ENCODE results near the gene C6.
A peak's percentile ranks its signal among the peaks of the same experiment; 100 is the strongest.
"Not testable (repeated sequence)": the region's sequence is repeated elsewhere in the genome, so short reads cannot be mapped to it uniquely, and the experiment has no call there.

C6 gene

DNA sequence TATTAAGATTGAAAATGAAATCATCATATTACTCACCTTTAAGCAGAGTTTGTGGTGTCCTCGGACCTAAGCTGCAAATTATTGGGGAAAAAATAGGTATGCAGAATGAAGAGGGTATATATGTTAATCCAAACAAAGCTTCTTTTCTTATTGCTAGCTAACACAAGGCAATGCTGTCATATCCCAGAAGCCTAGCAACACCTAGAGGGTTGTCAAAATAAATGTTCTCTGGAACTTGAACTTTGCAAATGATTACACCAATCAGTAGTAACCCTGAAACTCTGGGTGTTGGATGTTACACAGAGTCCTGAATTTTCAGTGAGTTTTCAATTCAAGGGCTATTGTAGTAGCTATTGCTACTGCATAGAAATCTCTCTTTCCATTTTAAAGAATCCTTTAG lies at the start of gene C6:
Gene C6 (minus strand): TSS at position 193 of the 400 bp plus-strand sequence. CDS start 10,302 bp downstream, outside the sequence.
- no peak for DNase-seq

GRCh38 chr5:41256400-41256799 lies 43.1 kb upstream of the C6 start:
- no peak for DNase-seq

DNA sequence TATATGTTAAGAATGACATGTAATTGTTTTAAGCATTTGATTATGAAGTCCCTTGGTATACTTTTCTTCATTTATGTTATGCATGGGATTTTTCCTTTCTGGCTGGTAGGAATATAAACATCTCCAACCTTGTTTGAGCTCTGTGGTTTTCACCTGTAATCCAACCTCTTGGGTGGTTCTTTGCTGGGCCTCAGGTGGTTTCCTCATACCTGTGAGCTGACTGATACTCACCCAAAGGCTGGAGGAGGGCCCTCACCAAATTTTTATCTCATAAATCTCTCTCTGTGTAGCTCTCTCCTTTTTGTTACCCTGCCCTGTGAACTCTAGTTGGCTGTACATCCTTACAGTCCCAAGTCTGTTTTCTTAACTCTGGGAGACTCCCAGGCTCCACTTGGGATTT lies 39.8 kb upstream of the C6 start:
- no peak for DNase-seq

GRCh38 chr5:41252036-41252435 lies 38.7 kb upstream of the C6 start:
- no peak for DNase-seq

DNA sequence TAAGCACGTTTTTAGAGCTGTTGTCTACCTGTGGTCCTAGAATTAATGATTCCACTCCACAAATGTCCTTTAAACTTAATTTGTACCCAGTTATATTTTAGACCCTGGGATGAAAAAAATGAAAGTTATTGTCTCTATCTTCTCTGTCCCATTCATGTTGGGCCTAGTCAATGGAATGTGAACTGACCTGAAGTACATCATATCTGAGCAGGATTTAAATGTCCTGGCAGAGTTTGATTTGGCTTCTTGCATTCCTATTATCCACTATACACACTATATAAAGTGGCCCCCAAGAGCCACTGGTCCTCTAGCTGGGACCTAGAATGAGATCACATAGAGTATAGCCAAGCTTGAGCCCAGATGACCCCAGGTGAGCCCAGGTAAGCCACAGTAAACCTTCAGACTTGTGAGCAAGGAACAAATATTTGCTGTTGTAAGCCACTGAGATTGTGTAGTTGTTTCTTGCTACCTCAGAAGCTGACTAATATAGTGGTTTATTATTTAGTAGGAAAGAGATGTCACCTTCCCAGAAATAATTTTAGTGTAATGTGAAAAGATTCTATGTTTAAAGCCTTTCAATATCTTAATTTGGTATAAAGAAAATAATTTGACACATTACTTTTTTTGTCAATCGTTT lies 37.1 kb upstream of the C6 start:
- DNase-seq: no peak

GRCh38 chr5:41247135-41247534 lies 33.8 kb upstream of the C6 start:
- no peak for DNase-seq

DNA sequence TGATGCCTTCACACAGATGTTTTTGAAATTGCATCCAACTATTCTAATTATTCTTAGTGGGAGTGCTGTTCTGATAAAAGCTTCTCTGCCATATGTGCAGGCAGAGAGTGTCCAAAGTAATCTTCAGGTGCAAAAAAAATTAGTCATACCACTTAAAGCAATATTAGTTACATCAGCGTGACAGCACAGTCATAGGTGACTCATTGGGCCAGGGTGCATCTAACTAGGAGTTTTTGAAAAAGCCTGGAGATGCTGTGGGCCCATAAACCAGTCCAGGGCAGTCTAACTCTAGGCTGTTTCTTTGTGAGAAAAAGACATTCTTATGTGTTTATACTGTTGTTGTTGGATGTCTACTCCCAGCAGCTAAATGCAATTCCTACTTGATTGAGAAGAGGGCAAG lies 33.0 kb upstream of the C6 start:
- DNase-seq: peak; percentile 31

- DNase-seq: no peak
Measured at GRCh38 chr5:41243558-41243957, 30.2 kb upstream of the C6 start.

DNA sequence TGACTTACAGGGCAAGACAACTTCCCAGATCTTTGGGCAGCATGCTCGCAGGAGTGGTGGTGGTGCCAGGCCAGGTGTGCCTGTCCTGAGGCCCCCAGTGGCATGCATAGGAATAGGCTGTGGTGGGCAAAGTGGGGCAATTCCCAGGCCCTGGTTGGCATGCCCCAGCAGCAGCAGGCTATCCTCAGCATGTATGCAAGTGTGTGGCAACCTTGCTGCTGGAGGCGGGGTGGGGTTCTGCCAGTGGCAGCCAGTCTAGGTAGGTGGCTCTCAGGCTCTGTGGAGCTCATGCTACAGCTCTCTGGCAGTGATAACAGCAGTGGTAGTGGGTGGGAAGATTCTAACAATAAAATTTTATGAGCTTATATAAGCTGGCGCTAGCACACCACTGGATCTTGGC lies 27.7 kb upstream of the C6 start:
- no peak for DNase-seq

- no peak for DNase-seq
Measured at GRCh38 chr5:41240390-41240789, 27.1 kb upstream of the C6 start.

DNA sequence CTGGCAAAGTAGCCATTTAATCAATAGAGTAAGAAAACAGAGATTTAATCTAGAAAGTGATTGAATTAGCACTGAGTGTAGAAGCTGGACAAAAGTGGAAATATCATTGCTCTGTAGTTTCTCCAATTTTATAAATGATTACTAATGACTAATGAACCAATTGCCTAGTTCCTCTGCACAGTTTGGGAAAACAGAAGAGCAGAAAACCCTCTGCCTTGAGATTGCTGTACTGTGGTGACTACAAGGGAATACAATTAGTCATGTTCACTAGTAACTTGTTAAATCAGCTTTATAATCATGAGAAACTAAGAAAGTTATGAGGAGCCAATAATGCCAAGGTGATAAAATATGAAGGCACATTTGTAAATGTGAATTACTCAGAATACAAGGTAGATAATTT lies 21.1 kb upstream of the C6 start:
- no peak for DNase-seq

DNA sequence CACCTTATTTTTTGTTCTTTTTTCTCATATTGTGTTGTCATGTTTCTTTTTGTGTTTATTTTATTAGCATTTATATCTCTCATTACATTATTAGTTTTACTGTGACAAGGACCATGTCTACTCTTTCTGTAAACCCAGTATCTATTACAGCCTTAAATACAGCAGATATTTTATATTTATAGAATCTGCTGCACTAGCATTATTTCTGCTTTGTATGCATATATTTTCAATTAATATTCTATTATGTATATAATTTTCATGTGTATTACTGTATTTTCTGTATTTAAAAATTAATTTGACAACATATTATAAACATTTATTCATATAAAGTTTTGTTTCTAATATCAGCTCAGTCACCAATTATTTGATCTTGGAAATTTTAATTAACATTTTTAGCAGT lies 19.5 kb upstream of the C6 start:
- DNase-seq: no peak

- not testable (repeated sequence) for DNase-seq
Measured at GRCh38 chr5:41230276-41230675, 16.9 kb upstream of the C6 start.

GRCh38 chr5:41223962-41224361 lies 10.6 kb upstream of the C6 start:
- no peak for DNase-seq

GRCh38 chr5:41219658-41220269 lies 6.4 kb upstream of the C6 start:
- no peak for DNase-seq

DNA sequence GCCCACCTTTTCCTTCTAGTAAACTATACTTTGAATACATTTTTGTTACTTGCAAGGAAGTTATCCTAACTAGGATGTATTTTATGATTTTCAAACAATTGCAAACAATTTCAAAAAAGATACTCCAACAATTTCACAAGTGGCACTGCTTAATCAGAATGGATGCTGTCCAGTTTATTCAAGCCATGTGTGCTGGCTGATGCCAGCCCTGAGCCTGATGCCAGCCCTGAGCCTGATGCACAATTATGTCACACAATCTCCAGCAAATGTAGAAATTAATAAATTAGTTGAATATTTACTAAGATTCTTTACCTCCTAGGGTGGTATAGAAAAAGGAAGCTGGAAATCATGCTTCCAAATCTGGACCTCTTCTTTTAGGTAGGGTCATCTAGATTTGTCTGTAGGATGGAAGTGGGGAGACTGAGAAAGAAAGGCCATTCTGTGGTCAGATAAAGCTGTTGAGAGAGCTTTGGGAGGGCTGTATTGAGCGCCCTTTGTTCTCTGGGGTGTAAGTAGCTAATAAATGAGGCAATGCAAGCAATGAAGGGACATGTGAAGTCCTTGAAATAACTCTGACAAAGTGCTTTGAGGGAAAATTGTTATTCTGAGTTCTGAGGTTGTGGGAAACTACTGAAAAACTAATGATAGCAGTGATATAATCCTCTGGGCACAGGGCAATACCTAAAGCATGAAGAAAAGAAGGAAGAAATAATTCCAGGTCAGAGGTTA lies 5.8 kb upstream of the C6 start:
- DNase-seq: no peak

GRCh38 chr5:41214182-41214581 lies 850 bp upstream of the C6 start:
- DNase-seq: no peak

DNA sequence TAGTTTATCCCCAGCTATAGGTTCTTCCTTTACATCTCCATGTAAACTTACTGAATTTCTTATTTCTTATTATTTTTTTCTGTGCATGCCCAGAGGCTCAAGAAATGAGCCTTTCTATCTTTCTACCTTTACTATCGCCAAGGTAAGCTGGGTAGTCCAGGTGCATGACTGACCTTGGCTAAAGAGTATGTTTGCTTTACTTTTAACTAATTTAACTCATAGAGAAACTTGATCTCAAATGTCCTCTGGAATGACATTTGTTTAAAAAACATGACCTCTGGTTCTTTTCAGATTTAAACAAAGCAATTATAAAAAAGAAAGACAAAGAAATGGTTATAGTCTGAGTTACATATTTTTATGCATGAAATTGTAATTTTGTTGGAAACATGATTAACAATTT lies 397 bp downstream of the C6 start:
- DNase-seq: no peak

DNA sequence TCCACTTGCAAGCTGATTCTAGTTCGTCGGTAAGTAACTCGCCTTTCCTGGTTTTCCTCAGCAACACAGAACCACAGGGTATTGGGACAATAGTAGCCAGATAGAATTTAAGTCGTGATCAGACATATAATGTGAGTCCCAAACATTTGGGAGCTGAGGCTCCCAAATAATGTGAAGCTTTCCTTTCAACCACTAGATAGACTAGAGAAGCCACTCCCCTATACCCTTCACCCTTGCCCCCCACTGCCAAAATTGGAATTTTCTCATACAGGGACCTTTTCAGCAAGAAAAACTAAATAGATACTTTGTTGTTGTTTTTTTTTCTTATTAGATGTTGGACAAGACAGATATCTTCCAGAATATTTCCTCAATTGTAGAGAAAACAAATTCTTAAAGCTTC lies 1.9 kb downstream of the C6 start:
- DNase-seq: no peak

DNA sequence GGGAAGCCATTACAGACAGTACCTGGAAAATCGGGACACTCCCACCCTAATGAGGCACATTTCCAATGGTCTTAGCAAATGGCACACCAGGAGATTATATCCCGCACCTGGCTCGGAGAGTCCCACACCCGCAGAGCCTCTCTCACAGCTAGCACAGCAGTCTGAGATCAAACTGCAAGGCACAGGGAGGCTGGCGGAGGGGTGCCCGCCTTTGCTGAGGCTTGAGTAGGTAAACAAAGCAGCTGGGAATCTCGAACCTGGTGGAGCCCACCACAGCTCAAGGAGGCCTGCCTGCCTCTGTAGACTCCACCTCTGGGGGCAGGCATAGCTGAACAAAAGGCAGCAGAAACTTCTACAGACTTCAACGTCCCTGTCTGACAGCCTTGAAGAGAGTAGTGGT lies 7.9 kb downstream of the C6 start:
- DNase-seq: not testable (repeated sequence)

DNA sequence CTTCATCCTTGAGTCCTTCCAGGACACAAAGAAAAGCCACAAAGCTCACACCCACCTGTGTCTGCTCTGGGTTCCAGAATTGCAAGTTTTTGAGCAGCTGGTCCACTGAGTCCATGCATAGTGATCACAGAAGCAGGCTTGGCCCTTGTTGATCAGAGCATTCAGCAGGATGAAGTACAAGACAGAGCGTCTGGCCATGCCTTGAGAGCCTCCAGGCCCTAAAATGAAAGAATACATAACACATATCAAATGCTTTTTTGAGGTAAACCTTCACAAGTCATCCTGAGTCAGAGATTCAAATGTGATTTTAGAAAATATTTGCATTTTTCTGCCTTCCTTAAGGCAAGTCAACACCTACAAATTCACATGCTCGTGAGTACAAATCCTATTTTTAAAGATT lies 10.3 kb downstream of the C6 start:
- no peak for DNase-seq

GRCh38 chr5:41201082-41201772 lies 12.1 kb downstream of the C6 start:
- no peak for DNase-seq

- no peak for DNase-seq
Measured at GRCh38 chr5:41200506-41200905, 12.8 kb downstream of the C6 start.

DNA sequence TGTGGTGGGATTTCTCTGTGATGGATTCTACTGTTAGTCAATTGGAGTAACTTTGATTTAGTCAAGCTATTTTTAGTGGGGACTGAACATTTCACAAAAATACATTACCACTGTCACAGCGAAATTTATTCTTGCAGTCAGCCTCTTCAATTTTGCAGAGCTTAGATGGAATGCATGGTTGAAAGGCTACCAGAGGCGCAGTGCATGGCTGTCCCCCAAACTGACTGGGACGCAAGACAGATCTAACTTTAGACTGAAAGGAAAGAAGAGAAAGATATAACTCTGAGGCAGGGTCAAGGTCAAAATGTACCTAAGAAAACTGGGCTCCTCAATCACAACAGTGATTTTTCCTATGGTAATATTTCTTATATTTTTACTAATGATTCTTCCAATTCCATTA lies 13.7 kb downstream of the C6 start:
- DNase-seq: no peak

Measured in NCI-H226 (cell line).